Epithelial cell of proximal tubule (primary cell): ENCODE measurements around the gene NR6A1. TPM values are rescaled to one million over a fixed set of nuclear protein-coding genes. Genes with fewer than 3 reads are reported as not detected.
A peak's percentile ranks its signal among the peaks of the same experiment; 100 is the strongest.
"Not testable (repeated sequence)": the region's sequence is repeated elsewhere in the genome, so short reads cannot be mapped to it uniquely, and the experiment has no call there.

Source experiments
- DNase-seq: peaks from one replicate; pipeline ENCODE4 v3.0.0-alpha.2; 2011; ENCODE audit warnings: low read depth
- H3K4me3 ChIP-seq: 2 replicates; pipeline ENCODE4 v1.5.1; 2011; ENCODE audit warnings: low read depth, mild to moderate bottlenecking, low read length
- total RNA-seq: library from RNA; depleted of rRNA; stranded (reverse); fragments of >200 nt; gene quantifications from 2 replicates; pipeline ENCODE4 v1.2.3, GENCODE V29; 2015
- TF ChIP-seq, protein P1 (sequence below): conservative IDR thresholded peaks from 2 replicates; pipeline ENCODE4 v1.5.1; 2012; ENCODE audit warnings: low read depth, mild to moderate bottlenecking, low read length

The NR6A1 gene
- total RNA-seq, 1 donor from 2014 or later = 2.0 TPM

DNA sequence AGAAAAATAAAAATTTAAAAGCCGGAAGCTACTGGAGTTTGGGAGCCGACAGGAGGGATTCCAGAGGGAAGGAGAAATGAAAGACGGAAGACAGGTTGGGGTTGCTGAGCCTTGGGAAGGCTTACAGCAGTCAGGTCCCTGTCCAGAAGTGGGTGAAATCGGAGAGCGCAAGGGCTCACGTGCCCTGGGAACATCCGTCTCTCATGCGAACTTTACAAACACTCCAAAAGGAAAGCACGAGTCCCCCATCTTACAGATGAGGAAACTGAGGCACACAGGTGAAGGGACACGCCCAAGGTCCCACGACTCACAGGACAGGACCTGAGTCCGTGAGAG, 5.5 kb upstream of the NR6A1 start:
- TF ChIP-seq, protein P1, sequence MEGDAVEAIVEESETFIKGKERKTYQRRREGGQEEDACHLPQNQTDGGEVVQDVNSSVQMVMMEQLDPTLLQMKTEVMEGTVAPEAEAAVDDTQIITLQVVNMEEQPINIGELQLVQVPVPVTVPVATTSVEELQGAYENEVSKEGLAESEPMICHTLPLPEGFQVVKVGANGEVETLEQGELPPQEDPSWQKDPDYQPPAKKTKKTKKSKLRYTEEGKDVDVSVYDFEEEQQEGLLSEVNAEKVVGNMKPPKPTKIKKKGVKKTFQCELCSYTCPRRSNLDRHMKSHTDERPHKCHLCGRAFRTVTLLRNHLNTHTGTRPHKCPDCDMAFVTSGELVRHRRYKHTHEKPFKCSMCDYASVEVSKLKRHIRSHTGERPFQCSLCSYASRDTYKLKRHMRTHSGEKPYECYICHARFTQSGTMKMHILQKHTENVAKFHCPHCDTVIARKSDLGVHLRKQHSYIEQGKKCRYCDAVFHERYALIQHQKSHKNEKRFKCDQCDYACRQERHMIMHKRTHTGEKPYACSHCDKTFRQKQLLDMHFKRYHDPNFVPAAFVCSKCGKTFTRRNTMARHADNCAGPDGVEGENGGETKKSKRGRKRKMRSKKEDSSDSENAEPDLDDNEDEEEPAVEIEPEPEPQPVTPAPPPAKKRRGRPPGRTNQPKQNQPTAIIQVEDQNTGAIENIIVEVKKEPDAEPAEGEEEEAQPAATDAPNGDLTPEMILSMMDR = no peak
- peak overlapping the region; percentile 44 for H3K4me3 ChIP-seq
- no peak for DNase-seq

- H3K4me3 ChIP-seq = no peak overlapping the region
- no peak for DNase-seq
- TF ChIP-seq, protein P1 = peak; percentile 80
These were observed 3.2 kb upstream of the NR6A1 start for GRCh38 chr9:124774129-124774978.

DNA sequence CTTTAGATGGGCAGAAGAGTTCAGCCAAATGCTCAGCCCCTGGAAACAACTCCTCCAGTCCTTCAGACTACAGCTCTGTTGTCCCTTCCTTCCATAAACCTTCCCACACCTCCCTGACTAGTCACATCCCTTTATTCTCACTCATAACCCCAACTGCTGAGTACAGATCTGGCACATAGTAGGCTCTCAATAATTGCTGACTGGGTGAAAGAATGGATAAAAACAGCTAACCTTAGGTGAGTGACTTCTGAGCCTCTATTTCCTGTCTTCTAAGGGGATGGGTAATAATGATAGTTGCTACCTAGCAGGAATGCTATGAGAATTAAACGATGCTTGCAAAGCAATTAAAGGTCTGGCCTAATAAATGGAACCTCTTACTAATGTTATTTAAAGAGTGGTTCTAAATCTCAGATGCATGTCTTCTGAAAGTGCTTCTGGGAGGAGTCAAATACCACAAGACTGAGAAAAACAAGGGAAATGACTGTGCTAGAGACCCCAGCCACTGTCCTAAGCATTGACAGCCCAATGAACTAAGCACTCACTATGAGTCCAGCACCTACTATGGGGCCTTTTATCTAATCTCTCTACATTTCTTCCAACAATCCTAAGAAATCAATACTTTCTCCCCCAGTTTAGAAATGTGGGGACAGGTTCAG, 2.5 kb upstream of the NR6A1 start:
- H3K4me3 ChIP-seq = no peak overlapping the region
- TF ChIP-seq, protein P1 = no peak
- DNase-seq = no peak

DNA sequence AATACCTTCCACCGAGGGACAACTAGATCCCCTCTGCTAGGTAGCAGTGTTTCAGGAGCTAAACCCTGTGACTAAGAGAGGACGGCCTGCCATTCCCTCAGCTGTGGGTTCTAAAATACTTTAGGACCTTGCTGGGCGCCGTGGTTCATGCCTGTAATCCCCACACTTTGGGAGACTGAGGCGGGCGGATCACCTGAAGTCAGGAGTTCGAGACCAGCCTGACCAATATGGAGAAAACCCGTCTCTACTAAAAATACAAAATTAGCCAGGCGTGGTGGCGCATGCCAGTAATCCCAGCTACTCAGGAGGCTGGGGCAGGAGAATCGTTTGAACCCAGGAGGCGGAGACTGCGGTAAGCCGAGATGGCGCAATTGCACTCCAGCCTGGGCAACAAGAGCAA, 1.8 kb upstream of the NR6A1 start:
- not testable (repeated sequence) for H3K4me3 ChIP-seq, DNase-seq

- H3K4me3 ChIP-seq = peak overlapping the region; percentile 87
- no peak for DNase-seq
- TF ChIP-seq, protein P1 = peak; percentile 75
These were observed 962 bp upstream of the NR6A1 start for GRCh38 chr9:124771867-124772679.

DNA sequence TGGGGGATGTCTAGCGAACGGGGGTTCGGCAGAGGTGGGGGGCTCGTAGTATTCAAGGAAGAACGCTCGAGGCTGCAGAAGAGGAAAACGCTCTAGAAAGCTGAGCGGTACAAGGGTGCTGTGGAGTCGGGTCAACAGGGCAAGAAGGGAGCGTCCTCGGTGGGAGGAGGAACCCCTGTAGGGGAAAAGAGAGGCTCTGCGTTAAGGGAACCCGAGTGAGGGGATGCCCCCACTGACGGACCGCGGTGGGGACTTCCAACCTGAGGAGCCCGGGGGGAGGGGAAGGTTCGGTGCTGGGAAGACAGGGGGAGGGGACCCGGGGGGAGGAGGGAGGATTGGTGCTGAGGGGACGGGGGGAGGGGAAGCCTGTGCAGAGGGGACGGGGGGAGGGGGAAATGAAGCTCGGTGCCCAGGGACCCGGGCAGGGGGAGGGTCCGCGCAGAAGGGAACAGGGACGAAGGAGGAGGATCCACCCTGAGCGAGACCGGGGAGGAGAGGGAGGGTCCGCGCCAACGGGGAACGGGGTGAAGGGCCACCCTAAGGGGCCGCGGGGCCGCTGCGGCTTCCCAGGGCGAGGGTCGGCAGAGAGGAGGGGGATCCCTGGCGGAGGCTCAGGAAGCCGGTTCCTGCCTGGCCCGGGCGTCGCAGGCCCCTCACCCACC, 621 bp downstream of the NR6A1 start:
- TF ChIP-seq, protein P1 = no peak
- H3K4me3 ChIP-seq = peak overlapping the region; percentile 87
- no peak for DNase-seq
